Spleen (tissue), 7 donors: ENCODE measurements around the gene CCDC91.

Experiments
- POLR2A ChIP-seq, 3 donors: fragments of 450-650 bp; IDR thresholded peaks; one replicate each; pipeline ENCODE4 v1.5.1; 2017; ENCODE audit warnings: antibody characterized with exemption in 3 of 3, mild to moderate bottlenecking in 1 of 3
- POLR2AphosphoS5 ChIP-seq, 3 donors: sonication (generic); formaldehyde crosslinking; IDR thresholded peaks; one replicate each; pipeline ENCODE4 v1.5.1; 2017; ENCODE audit warnings: antibody characterized with exemption in 3 of 3
- TF ChIP-seq, protein P1 (sequence below), 11 experiments: fragments of 200-600 bp in 7 of 11; fragments of 450-650 bp in 4 of 11; sonication (generic) in 4 of 11; IDR thresholded peaks in 8 of 11; conservative IDR thresholded peaks in 3 of 11; 1 replicate in 7 of 11; 2 replicates in 4 of 11; pipeline versions ENCODE4 v1.4.0 to v1.8.0; 2016 to 2021; ENCODE audit warnings: antibody characterized with exemption in 11 of 11, inconsistent platforms in 4 of 11, mild to moderate bottlenecking in 1 of 11
- donor health status: DM: no; HTN: no; CAD: no; lungs with moderate emphysema.
- donor health status: DM: no; HTN: no; CAD: no.
- donor health status: DM: no; HTN: no; CAD: no.

DNA sequence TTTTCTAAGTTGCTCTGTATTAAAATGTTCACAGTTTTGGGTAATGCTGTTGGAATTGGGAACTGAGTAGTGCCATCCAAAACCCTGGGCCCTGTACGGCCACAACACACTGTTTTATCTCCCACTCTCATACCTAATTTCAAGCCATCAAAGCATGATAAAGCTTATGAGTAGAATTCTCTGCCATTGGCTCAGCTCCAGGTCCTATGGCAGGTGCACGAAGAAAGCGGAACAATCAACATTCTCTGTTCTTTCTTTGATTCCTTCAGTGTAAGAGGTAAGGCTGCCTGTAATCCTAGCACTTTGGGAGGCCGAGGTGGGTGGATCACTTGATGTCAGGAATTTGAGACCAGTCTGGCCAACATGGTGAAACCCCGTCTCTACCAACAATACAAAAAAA lies 394.9 kb downstream of the CCDC91 start:
- TF ChIP-seq POLR2AphosphoS5 (IDR thresholded peaks at IDR 0.05) (no peak), POLR2A (IDR thresholded peaks at IDR 0.05) (no peak)
- TF ChIP-seq, protein P1, sequence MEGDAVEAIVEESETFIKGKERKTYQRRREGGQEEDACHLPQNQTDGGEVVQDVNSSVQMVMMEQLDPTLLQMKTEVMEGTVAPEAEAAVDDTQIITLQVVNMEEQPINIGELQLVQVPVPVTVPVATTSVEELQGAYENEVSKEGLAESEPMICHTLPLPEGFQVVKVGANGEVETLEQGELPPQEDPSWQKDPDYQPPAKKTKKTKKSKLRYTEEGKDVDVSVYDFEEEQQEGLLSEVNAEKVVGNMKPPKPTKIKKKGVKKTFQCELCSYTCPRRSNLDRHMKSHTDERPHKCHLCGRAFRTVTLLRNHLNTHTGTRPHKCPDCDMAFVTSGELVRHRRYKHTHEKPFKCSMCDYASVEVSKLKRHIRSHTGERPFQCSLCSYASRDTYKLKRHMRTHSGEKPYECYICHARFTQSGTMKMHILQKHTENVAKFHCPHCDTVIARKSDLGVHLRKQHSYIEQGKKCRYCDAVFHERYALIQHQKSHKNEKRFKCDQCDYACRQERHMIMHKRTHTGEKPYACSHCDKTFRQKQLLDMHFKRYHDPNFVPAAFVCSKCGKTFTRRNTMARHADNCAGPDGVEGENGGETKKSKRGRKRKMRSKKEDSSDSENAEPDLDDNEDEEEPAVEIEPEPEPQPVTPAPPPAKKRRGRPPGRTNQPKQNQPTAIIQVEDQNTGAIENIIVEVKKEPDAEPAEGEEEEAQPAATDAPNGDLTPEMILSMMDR (IDR thresholded peaks at IDR 0.05 in 8 of 11, conservative IDR thresholded peaks at IDR 0.05 in 3 of 11) = no peak
